ENCODE measurements around the gene SEMA3G.

Gene SEMA3G

GRCh38 chr3:52439426-52440248 lies 5.3 kb downstream of the SEMA3G start:
- no peaks in the 10 kb centered on the region for H3K9me3 Mint-ChIP-seq
- no peak overlapping the region for H3K4me3 Mint-ChIP-seq
- no peaks in the 10 kb centered on the region for H3K4me1 Mint-ChIP-seq (ENCODE audit: low read depth)
- no peaks in the 10 kb centered on the region for H3K36me3 Mint-ChIP-seq (ENCODE audit: low read depth)
- H3K27ac Mint-ChIP-seq, result no peak overlapping the region
- H3K27me3 Mint-ChIP-seq, result no peaks in the 10 kb centered on the region

- no peaks in the 10 kb centered on the region for H3K4me1 Mint-ChIP-seq (ENCODE audit: low read depth)
- no peaks in the 10 kb centered on the region for H3K9me3 Mint-ChIP-seq
- no peaks in the 10 kb centered on the region for H3K36me3 Mint-ChIP-seq (ENCODE audit: low read depth)
- no peak overlapping the region for H3K4me3 Mint-ChIP-seq
- no peaks in the 10 kb centered on the region for H3K27me3 Mint-ChIP-seq
- no peak overlapping the region for H3K27ac Mint-ChIP-seq
These were observed 6.1 kb downstream of the SEMA3G start for GRCh38 chr3:52438579-52439425.

- Mint-ChIP-seq H3K27ac (no peak overlapping the region), H3K9me3 (no peaks in the 10 kb centered on the region), H3K4me1 (ENCODE audit: low read depth) (no peaks in the 10 kb centered on the region), H3K27me3 (no peaks in the 10 kb centered on the region), H3K4me3 (no peak overlapping the region), H3K36me3 (ENCODE audit: low read depth) (no peaks in the 10 kb centered on the region)
These were observed 6.9 kb downstream of the SEMA3G start for GRCh38 chr3:52438104-52438376.

- no peaks in the 10 kb centered on the region for H3K4me1 Mint-ChIP-seq (ENCODE audit: low read depth)
- H3K27me3 Mint-ChIP-seq, result no peaks in the 10 kb centered on the region
- no peak overlapping the region for H3K4me3 Mint-ChIP-seq
- no peaks in the 10 kb centered on the region for H3K36me3 Mint-ChIP-seq (ENCODE audit: low read depth)
- no peaks in the 10 kb centered on the region for H3K9me3 Mint-ChIP-seq
- H3K27ac Mint-ChIP-seq, result no peak overlapping the region
These were observed 7.4 kb downstream of the SEMA3G start for GRCh38 chr3:52437326-52438103.

- H3K27me3 Mint-ChIP-seq, result no peaks in the 10 kb centered on the region
- H3K27ac Mint-ChIP-seq, result no peak overlapping the region
- no peak overlapping the region for H3K4me3 Mint-ChIP-seq
- H3K4me1 Mint-ChIP-seq (ENCODE audit: low read depth), result no peaks in the 10 kb centered on the region
- H3K9me3 Mint-ChIP-seq, result no peaks in the 10 kb centered on the region
- H3K36me3 Mint-ChIP-seq (ENCODE audit: low read depth), result no peaks in the 10 kb centered on the region
These were observed 8.3 kb downstream of the SEMA3G start for GRCh38 chr3:52436500-52437149.

GRCh38 chr3:52435246-52436101 lies 9.4 kb downstream of the SEMA3G start:
- Mint-ChIP-seq H3K27ac (no peak overlapping the region), H3K4me3 (no peak overlapping the region), H3K36me3 (ENCODE audit: low read depth) (no peaks in the 10 kb centered on the region), H3K27me3 (no peaks in the 10 kb centered on the region), H3K4me1 (ENCODE audit: low read depth) (no peaks in the 10 kb centered on the region), H3K9me3 (no peaks in the 10 kb centered on the region)

GRCh38 chr3:52434491-52435115 lies 10.3 kb downstream of the SEMA3G start:
- no peaks in the 10 kb centered on the region for H3K4me1 Mint-ChIP-seq (ENCODE audit: low read depth)

GRCh38 chr3:52433996-52434479 lies 10.9 kb downstream of the SEMA3G start:
- Mint-ChIP-seq H3K4me3 (no peak overlapping the region), H3K27me3 (no peaks in the 10 kb centered on the region), H3K27ac (no peak overlapping the region), H3K9me3 (no peaks in the 10 kb centered on the region), H3K36me3 (ENCODE audit: low read depth) (no peaks in the 10 kb centered on the region), H3K4me1 (ENCODE audit: low read depth) (no peaks in the 10 kb centered on the region)

More at GRCh38 chr3:52434491-52435115, 10.3 kb downstream of the SEMA3G start:
- no peak overlapping the region for H3K4me3 Mint-ChIP-seq
- no peaks in the 10 kb centered on the region for H3K36me3 Mint-ChIP-seq (ENCODE audit: low read depth)
- H3K27me3 Mint-ChIP-seq, result no peaks in the 10 kb centered on the region
- H3K9me3 Mint-ChIP-seq, result no peaks in the 10 kb centered on the region
- H3K27ac Mint-ChIP-seq, result no peak overlapping the region

- Mint-ChIP-seq H3K27me3 (no peaks in the 10 kb centered on the region), H3K27ac (no peak overlapping the region), H3K4me1 (ENCODE audit: low read depth) (no peaks in the 10 kb centered on the region), H3K36me3 (ENCODE audit: low read depth) (no peaks in the 10 kb centered on the region), H3K9me3 (no peaks in the 10 kb centered on the region), H3K4me3 (no peak overlapping the region)
These were observed 11.4 kb downstream of the SEMA3G start for GRCh38 chr3:52433328-52433995.

- Mint-ChIP-seq H3K9me3 (no peaks in the 10 kb centered on the region), H3K4me3 (no peak overlapping the region), H3K27me3 (no peaks in the 10 kb centered on the region), H3K4me1 (ENCODE audit: low read depth) (no peaks in the 10 kb centered on the region), H3K27ac (no peak overlapping the region), H3K36me3 (ENCODE audit: low read depth) (no peaks in the 10 kb centered on the region)
These were observed 12.2 kb downstream of the SEMA3G start for GRCh38 chr3:52432691-52433141.

- no peaks in the 10 kb centered on the region for H3K4me1 Mint-ChIP-seq (ENCODE audit: low read depth)
- H3K27me3 Mint-ChIP-seq, result no peaks in the 10 kb centered on the region
- no peaks in the 10 kb centered on the region for H3K9me3 Mint-ChIP-seq
- H3K27ac Mint-ChIP-seq, result no peak overlapping the region
- no peaks in the 10 kb centered on the region for H3K36me3 Mint-ChIP-seq (ENCODE audit: low read depth)
- no peak overlapping the region for H3K4me3 Mint-ChIP-seq
These were observed 12.7 kb downstream of the SEMA3G start for GRCh38 chr3:52432225-52432624.

GRCh38 chr3:52431459-52432223 lies 13.3 kb downstream of the SEMA3G start:
- H3K36me3 Mint-ChIP-seq (ENCODE audit: low read depth), result no peaks in the 10 kb centered on the region
- no peaks in the 10 kb centered on the region for H3K4me1 Mint-ChIP-seq (ENCODE audit: low read depth)
- no peak overlapping the region for H3K4me3 Mint-ChIP-seq
- no peaks in the 10 kb centered on the region for H3K27me3 Mint-ChIP-seq
- H3K27ac Mint-ChIP-seq, result no peak overlapping the region
- H3K9me3 Mint-ChIP-seq, result no peaks in the 10 kb centered on the region
